K562 (cell line): ENCODE data around the gene ATXN7L1. TPM values are rescaled to one million over a fixed set of nuclear protein-coding genes. Genes with fewer than 3 reads are reported as not detected.

Source experiments
- ATAC-seq: fragments of 200-7000 bp; cut with Tn5 transposase; 3 replicates; pipeline ENCODE4 v1.9.1; 2020; ENCODE audit warnings: moderate library complexity
- BruUV-seq: library from RNA; stranded (reverse); fragments of 400-500 nt; replicated peaks from 2 replicates; lab custom pipeline; 2021; lab: Mats Ljungman, UMichigan
- CTCF ChIA-PET: fragments of 300-600 bp; formaldehyde crosslinking; extraction: SDS; loops from one replicate; lab custom pipeline; 2021; ENCODE audit warnings: low intra/inter-chr PET ratio; lab: Yijun Ruan, JAX
- POLR2A ChIA-PET: fragments of 300-600, 350-650 bp; sonication (Branson Sonifier 250); formaldehyde crosslinking; extraction: SDS; loops from one replicate; lab custom pipeline; 2021; ENCODE audit warnings: antibody characterized with exemption, inconsistent platforms; lab: Yijun Ruan, JAX
- DNase-seq, 4 experiments: peaks; one replicate each; pipeline versions ENCODE4 v3.0.0 to v3.0.0-alpha.2; 2011 to 2018; ENCODE audit warnings: low spot score in 3 of 4, mixed read lengths in 3 of 4; ENCODE audit errors: extremely low read depth in 1 of 4
- FAIRE-seq: peaks from 2 replicates; lab custom pipeline; 2011; peaks lifted over from hg19 to GRCh38; lab: Jason Lieb, UNC
- H2AFZ ChIP-seq: 2 replicates; pipeline ENCODE4 v1.6.0; 2011; ENCODE audit warnings: low read depth, low read length, control low read depth, inconsistent platforms
- H3K27ac ChIP-seq: fragments of 200-600 bp; 3 replicates; pipeline ENCODE4 v1.8.0; 2011; ENCODE audit warnings: low read depth, mild to moderate bottlenecking, control low read depth, inconsistent platforms, low read length, moderate library complexity, mixed read lengths; ENCODE audit errors: extremely low read depth
- H3K27me3 ChIP-seq, 2 experiments: fragments of 300-600 bp in 1 of 2; 2 replicates in 1 of 2; 3 replicates in 1 of 2; pipeline versions ENCODE4 v1.6.0 to v1.8.0; 2011; ENCODE audit warnings: inconsistent platforms in 2 of 2, low read length in 2 of 2, mild to moderate bottlenecking in 1 of 2, mixed read lengths in 1 of 2, moderate library complexity in 1 of 2; ENCODE audit not compliant: control insufficient read depth in 2 of 2, insufficient read depth in 2 of 2
- H3K36me3 ChIP-seq: fragments of 300-600 bp; 3 replicates; pipeline ENCODE4 v1.8.0; 2011; ENCODE audit warnings: mild to moderate bottlenecking, low read length, inconsistent platforms; ENCODE audit not compliant: control insufficient read depth, insufficient read depth
- H3K4me1 ChIP-seq, 2 experiments: fragments of 200-600 bp in 1 of 2; replicated peaks in 1 of 2; 2 replicates in 1 of 2; 3 replicates in 1 of 2; pipeline versions ENCODE4 v1.5.1 to v1.8.0; 2011; ENCODE audit warnings: inconsistent platforms in 2 of 2, low read length in 2 of 2, mild to moderate bottlenecking in 1 of 2, mixed read lengths in 1 of 2, moderate library complexity in 1 of 2; ENCODE audit not compliant: control insufficient read depth in 2 of 2, insufficient read depth in 2 of 2
- H3K4me2 ChIP-seq: 2 replicates; pipeline ENCODE4 v1.6.1; 2011; ENCODE audit warnings: low read length, control low read depth, inconsistent platforms, mixed read lengths; ENCODE audit not compliant: insufficient read depth
- H3K4me3 ChIP-seq: fragments of 200-600 bp; sonication (generic), shearing (Covaris generic); 2 replicates; pipeline ENCODE4 v1.5.1; 2016; ENCODE audit warnings: control low read depth, inconsistent platforms
- H3K79me2 ChIP-seq: fragments of 200-600 bp; 3 replicates; pipeline ENCODE4 v1.8.0; 2011; ENCODE audit warnings: low read length, inconsistent platforms; ENCODE audit not compliant: control insufficient read depth, insufficient read depth
- H3K9ac ChIP-seq, 2 experiments: 2 replicates each; pipeline versions ENCODE4 v1.6.0 to v1.6.1; 2011; ENCODE audit warnings: low read depth in 2 of 2, low read length in 2 of 2, control low read depth in 1 of 2, inconsistent platforms in 1 of 2, mild to moderate bottlenecking in 1 of 2, mixed read lengths in 1 of 2; ENCODE audit not compliant: insufficient read depth in 1 of 2
- H3K9me1 ChIP-seq: one replicate; pipeline ENCODE4 v1.6.0; 2011; ENCODE audit warnings: inconsistent platforms, mild to moderate bottlenecking, low read length, moderate library complexity; ENCODE audit not compliant: control insufficient read depth, insufficient read depth
- H3K9me3 ChIP-seq: replicated peaks from 2 replicates; pipeline ENCODE4 v1.5.1; 2011; ENCODE audit warnings: low read depth, low read length, inconsistent platforms; ENCODE audit not compliant: control insufficient read depth, insufficient read depth
- H4K20me1 ChIP-seq: replicated peaks from 2 replicates; pipeline ENCODE4 v1.6.1; 2011; ENCODE audit warnings: low read length, inconsistent platforms, mixed read lengths; ENCODE audit not compliant: control insufficient read depth, insufficient read depth
- CSDE1 ChIP-seq, 2 experiments: fragments of 450-650 bp; IDR thresholded peaks; 2 replicates each; pipeline ENCODE4 v1.6.1; 2016; ENCODE audit warnings: mild to moderate bottlenecking in 1 of 2
- FOXA3 ChIP-seq, 2 experiments: fragments of 450-650 bp in 1 of 2; sonication (generic) in 1 of 2; formaldehyde crosslinking; IDR thresholded peaks in 1 of 2; conservative IDR thresholded peaks in 1 of 2; 2 replicates each; pipeline versions ENCODE4 v1.4.0 to v1.8.0; 2020 to 2022; ENCODE audit warnings: mild to moderate bottlenecking in 2 of 2, missing genetic modification reagents in 1 of 2
- HSF4 ChIP-seq: fragments of 250-450 bp; sonication (Bioruptor Pico); IDR thresholded peaks from 2 replicates; pipeline ENCODE4 v2.1.2; 2022; ENCODE audit warnings: mild to moderate bottlenecking, moderate library complexity, borderline replicate concordance
- KLF16 ChIP-seq: IDR thresholded peaks from 2 replicates; pipeline ENCODE4 v1.6.1; 2016; ENCODE audit warnings: antibody characterized with exemption
- ZNF384 ChIP-seq: IDR thresholded peaks from 2 replicates; pipeline ENCODE4 v1.6.1; 2012; ENCODE audit warnings: low read depth, low read length, improper control_type of control experiment
- ZNF408 ChIP-seq: fragments of 250-450 bp; sonication (Bioruptor Pico); IDR thresholded peaks from 2 replicates; pipeline ENCODE4 v1.4.0; 2020; ENCODE audit warnings: low read depth, mild to moderate bottlenecking, moderate library complexity
- ZNF41 ChIP-seq: fragments of 250-450 bp; sonication (Bioruptor Pico); conservative IDR thresholded peaks from 2 replicates; pipeline ENCODE4 v1.4.0; 2020; ENCODE audit warnings: mild to moderate bottlenecking
- ZNF583 ChIP-seq: fragments of 250-450 bp; sonication (Bioruptor Pico); IDR thresholded peaks from 2 replicates; pipeline ENCODE4 v1.4.0; 2020
- WGBS: fragments of 100-300 bp; shearing (Covaris generic); methylation state at CpG from one replicate; pipeline ENCODE4 v1.1.6; 2016; ENCODE audit warnings: low coverage, mixed read lengths; ENCODE audit not compliant: insufficient coverage; ENCODE audit errors: missing lambda C conversion rate; 5-methylcytosine and 5-hydroxymethylcytosine counted together
- in situ Hi-C: fragments of 300-500 bp; cut with MboI; formaldehyde crosslinking; loops from 4 replicates; pipeline ENCODE4 v1.15.0; 2018; ENCODE audit warnings: inconsistent platforms, mixed read lengths
- intact Hi-C: fragments of 100-400 bp; cut with micrococcal nuclease; formaldehyde crosslinking; loops from 2 replicates; pipeline ENCODE4 v1.14.2; 2022
- polyA plus RNA-seq, 8 experiments: library from polyadenylated mRNA; depleted of rRNA in 4 of 8; stranded (reverse) in 5 of 8; unstranded in 3 of 8; fragments of >200 nt; fragmentation: Nextera tagmentation in 2 of 8; fragmentation: Illumina TruSeq in 1 of 8; extraction: Ambion mirVana in 2 of 8; extraction: Trizol in 1 of 8; gene quantifications; 2 replicates each; pipeline versions ENCODE4 v1.2.1 to v1.2.3, GENCODE V29; 2011 to 2014; ENCODE audit warnings: inconsistent platforms in 1 of 8, missing spikeins in 1 of 8
- total RNA-seq, 7 experiments: library from RNA; depleted of rRNA in 6 of 7; stranded (reverse); fragments of >200 nt in 6 of 7; fragmentation: Illumina TruSeq in 2 of 7; extraction: Trizol in 2 of 7; gene quantifications; 2 replicates each; pipeline versions ENCODE4 v1.2.1 to v1.2.3, GENCODE V29; 2011 to 2021; ENCODE audit warnings: low replicate concordance in 1 of 7
- TF ChIP-seq, protein P1 (sequence below): fragments of 450-650 bp; IDR thresholded peaks from 2 replicates; pipeline ENCODE4 v1.6.1; 2016; ENCODE audit warnings: antibody characterized with exemption
- TF ChIP-seq, protein P2 (sequence below): fragments of 250-450 bp; sonication (Bioruptor Pico); IDR thresholded peaks from 2 replicates; pipeline ENCODE4 v1.8.0; 2022; ENCODE audit warnings: inconsistent platforms, mild to moderate bottlenecking, moderate library complexity, borderline replicate concordance

Gene ATXN7L1
- total and polyA plus RNA-seq, 9 of the 15 experiments (the other 6 are each of a cell fraction or from before 2014, with no cell fraction given) = 6.6 to 13.7 (median 10.7) TPM

- intact Hi-C loops (no loop called here), in situ Hi-C loops (no loop called here)
- H3K36me3 ChIP-seq = no peaks in the 10 kb centered on the region
- H3K4me2 ChIP-seq = no peak overlapping the region
- H3K27ac ChIP-seq = no peak overlapping the region
- no peaks in the 10 kb centered on the region for H3K9me1 ChIP-seq
- H2AFZ ChIP-seq = no peak overlapping the region
- H3K4me1 ChIP-seq = 0 out of 5 replicates have a peak, but pooled peaks cover 0 to 3% of the 10 kb centered on the region in 2 experiments
- BruUV-seq = no TSS peak
- CTCF ChIA-PET = no interaction called here
- H4K20me1 ChIP-seq = no peaks in the 10 kb centered on the region
- whole genome bisulfite sequencing = 52% methylated on average over 1 of the region's 1 CpG
- POLR2A ChIA-PET = interaction anchor here (0.5 to 1.2 kb wide), 4 partner anchors 8 to 16 kb away, joined by 3 to 5 read pairs (median 4); no protein-coding TSS in a partner anchor
- TF ChIP-seq ZNF583 (CRISPR knock-in tag) (no peak), ZNF408 (CRISPR knock-in tag) (no peak), FOXA3 (CRISPR knock-in tag; conservative IDR thresholded peaks at IDR 0.05 in 1 of 2, IDR thresholded peaks at IDR 0.05 in 1 of 2) (no peak), CSDE1 (IDR thresholded peaks at IDR 0.05) (no peak), ZNF384 (no peak), ZNF41 (CRISPR knock-in tag) (no peak), KLF16 (no peak), HSF4 (CRISPR knock-in tag) (no peak)
- TF ChIP-seq, protein P1, sequence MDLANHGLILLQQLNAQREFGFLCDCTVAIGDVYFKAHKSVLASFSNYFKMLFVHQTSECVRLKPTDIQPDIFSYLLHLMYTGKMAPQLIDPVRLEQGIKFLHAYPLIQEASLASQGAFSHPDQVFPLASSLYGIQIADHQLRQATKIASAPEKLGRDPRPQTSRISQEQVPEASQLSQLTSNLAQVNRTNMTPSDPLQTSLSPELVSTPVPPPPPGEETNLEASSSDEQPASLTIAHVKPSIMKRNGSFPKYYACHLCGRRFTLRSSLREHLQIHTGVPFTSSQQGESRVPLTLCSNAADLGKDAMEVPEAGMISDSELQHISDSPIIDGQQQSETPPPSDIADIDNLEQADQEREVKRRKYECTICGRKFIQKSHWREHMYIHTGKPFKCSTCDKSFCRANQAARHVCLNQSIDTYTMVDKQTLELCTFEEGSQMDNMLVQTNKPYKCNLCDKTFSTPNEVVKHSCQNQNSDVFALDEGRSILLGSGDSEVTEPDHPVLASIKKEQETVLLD = no peak
- TF ChIP-seq, protein P2, sequence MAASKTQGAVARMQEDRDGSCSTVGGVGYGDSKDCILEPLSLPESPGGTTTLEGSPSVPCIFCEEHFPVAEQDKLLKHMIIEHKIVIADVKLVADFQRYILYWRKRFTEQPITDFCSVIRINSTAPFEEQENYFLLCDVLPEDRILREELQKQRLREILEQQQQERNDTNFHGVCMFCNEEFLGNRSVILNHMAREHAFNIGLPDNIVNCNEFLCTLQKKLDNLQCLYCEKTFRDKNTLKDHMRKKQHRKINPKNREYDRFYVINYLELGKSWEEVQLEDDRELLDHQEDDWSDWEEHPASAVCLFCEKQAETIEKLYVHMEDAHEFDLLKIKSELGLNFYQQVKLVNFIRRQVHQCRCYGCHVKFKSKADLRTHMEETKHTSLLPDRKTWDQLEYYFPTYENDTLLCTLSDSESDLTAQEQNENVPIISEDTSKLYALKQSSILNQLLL = no peak
- H3K9me3 ChIP-seq = no peaks in the 10 kb centered on the region
- H3K4me3 ChIP-seq = no peak overlapping the region
- no peak overlapping the region for H3K9ac ChIP-seq
- H3K79me2 ChIP-seq = no peaks in the 10 kb centered on the region
- ATAC-seq (no peak), DNase-seq (no peak), FAIRE-seq (no peak)
- H3K27me3 ChIP-seq = peaks cover 3 to 4% of the 10 kb centered on the region in 2 experiments; a peak in 3 of 5 replicates
These were observed 53.6 kb downstream of the ATXN7L1 start for GRCh38 chr7:105822806-105823205.
